Putamen (tissue), 1 donor: ENCODE measurements around the gene MIPEP.
"Not testable (repeated sequence)": the region's sequence is repeated elsewhere in the genome, so short reads cannot be mapped to it uniquely, and the experiment has no call there.

Experiments
- DNase-seq: peaks from one replicate; pipeline ENCODE4 v3.0.0-alpha.2; 2016; ENCODE audit warnings: low spot score

MIPEP gene

DNA sequence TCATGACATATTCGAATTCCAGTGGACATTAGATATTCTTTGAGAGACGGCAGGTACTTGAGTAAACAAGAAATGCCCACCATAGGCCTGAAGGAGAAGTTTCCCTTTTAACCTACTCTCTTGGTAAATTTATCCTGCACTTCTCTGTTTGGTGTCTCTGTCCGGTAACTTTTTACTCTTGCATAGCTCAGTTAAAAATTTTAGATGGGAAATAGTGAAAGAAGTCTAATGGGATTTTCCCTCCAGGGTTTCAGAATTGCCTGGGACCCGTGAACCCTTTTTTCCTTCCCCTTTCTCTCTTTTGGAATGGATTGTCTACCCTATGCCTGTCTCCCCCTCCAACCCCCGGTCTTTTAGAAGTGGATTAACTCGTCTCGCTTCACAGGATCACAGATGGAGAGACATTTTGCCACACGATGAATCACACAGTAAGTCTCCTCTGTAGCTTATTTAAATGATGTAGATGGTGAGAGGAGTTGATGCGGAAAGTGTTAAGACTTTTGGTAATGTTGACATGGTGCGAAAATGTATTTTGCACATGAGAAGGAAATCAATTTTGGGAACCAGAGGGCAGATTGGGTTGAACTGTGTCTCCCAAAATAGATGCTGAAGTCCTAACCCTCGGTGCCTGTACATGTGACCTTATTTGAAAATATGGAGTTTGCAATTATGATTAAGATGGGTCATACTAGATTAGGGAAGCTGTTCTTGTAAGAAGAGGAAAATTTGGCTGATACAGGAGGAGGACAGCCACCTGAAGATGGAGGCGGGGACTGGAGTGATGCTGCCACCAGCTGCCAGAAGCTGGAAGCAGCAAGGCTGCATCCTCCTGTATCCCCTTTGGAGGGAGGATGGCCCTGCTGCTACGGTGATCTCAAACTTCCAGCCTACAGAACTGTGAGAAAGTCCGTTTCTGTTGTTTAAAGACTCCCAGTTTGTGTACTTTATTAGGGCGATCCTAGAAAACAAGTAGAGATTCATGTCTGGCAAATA lies 711 bp upstream of the MIPEP start:
- DNase-seq = peak; percentile 34

DNA sequence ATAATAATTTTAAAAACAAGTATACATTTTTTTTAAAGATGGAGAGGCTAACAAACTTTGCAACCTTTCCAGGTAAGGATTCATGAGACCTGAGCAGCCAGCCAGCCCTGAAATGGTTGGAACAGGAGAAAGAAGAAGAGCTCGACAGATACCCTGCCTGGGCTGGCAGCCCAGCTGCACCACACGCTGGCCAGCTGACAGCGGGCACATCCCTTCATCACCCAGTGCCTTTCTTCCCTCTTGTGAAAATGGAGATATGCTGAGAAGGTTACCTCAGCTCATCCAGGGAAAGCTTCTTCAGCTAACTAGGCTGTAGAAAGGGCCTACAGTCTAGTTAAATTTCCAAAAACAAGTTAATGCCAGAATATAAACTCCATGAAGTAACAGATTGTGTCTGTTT lies 4.8 kb downstream of the MIPEP start:
- not testable (repeated sequence) for DNase-seq

DNA sequence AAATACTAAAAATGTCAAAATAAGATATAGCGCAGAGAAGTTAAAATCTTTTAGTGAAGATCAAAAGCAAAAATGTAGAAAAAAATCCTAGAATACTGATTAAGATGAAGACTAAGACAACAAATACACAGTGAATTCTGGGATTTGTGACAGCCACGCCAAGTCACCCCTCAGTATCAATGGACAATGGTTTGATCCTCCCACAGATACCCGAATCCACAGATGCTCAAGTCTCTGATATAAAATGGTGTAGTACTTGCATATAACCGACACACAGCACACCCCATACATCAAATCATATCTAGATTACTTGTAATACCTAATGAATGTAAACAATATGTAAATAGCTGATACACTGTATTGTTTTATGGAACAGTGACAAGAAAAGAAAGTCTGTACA lies 5.9 kb downstream of the MIPEP start:
- peak; percentile 55 for DNase-seq

GRCh38 chr13:23881402-23881800 lies 7.8 kb downstream of the MIPEP start:
- DNase-seq = not testable (repeated sequence)

- DNase-seq = not testable (repeated sequence)
Measured at GRCh38 chr13:23880493-23881401, 8.5 kb downstream of the MIPEP start.

DNA sequence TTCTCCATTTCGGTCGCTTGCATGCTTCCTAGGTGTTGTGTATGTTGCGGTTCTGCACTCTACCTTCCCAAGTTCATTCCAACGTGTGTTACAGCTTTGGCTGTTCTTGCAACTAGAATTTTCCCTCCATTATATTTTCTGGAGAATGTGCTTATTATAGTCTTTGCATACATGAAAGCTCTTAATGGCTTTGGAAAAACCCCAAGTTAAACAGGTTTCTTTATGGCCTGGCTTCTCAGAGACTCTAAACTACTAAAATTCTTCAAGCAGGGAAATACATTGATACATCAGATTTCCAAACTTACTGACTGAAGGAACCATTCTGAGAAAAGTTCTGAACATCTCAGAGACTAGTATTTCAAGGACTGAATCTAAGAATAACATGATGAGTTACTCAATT lies 11.9 kb downstream of the MIPEP start:
- no peak for DNase-seq

- no peak for DNase-seq
Measured at GRCh38 chr13:23876265-23876664, 12.9 kb downstream of the MIPEP start.

DNA sequence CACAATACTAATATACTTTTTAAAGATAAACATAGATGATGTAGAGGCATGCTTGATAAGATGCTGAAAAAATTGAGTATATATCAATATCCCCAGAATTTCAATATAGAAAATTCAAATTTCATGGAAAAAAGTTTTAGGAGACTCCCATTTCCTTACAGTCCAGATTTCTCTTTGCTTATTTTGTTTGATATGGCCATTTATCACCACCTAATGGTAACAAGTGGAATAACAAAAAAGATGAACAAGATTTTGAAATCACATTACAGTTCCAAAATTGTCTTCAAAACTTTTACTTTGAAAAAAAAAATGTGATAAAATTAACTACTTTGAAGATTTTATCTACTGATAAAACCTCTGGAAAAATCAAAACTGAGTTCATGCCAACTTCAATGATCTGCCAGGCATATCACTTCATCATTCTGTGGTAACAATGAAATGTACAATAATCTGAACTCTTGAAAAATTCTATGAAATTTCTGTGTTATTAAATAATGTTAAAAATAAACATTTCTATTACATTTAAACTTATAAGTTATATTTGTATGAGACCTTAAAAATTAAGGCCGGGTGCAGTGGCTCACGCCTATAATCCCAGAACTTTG lies 17.5 kb downstream of the MIPEP start:
- DNase-seq = no peak

- DNase-seq = no peak
Measured at GRCh38 chr13:23870356-23871140, 18.7 kb downstream of the MIPEP start.

DNA sequence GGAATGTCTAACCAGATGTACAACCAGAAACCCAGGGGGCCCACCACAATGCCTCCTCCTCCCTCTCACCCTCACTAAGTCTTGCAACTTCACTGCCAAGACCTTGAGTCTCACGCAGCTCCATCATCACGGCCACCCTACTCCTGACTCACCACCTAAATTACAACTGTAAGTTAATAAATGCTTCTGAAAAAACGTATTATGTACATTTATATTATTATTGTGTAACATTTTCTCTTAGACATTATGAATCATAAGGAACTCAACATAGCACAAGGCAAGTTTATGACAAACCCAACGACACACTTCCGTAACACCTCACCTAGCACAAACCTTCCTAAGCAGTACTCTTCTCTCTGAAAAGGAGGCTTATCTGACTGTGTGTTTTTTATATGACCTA lies 20.7 kb downstream of the MIPEP start:
- DNase-seq = no peak

GRCh38 chr13:23867027-23867491 lies 22.1 kb downstream of the MIPEP start:
- DNase-seq = no peak

DNA sequence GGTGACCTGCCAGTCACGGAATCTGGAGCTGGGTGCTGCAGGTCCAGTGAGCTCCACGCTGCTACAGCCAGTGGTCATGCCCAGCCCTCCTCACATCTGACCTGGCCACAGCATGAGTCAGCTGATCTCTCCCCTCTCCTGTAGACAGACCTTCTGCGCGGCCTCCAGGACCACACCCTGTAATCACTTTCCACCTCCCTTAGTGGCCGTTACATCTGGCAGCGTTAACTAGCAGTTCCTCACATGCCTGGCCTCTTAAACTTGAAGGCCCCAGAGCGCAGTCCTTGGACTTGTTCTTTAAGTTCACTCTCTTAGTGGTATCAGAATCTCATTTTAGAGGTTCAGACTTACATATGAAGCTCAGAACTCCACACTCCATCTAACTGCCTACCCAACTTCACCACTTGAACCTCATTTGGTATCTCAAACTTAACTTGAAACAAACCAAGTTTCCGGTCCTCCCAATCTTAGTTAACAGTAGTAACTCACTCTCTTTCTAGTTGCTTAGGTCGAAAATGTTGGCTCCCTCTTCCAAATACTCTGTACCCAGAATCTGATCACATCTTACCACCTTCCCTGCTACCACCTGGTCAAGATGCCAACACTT lies 22.7 kb downstream of the MIPEP start:
- no peak for DNase-seq

DNA sequence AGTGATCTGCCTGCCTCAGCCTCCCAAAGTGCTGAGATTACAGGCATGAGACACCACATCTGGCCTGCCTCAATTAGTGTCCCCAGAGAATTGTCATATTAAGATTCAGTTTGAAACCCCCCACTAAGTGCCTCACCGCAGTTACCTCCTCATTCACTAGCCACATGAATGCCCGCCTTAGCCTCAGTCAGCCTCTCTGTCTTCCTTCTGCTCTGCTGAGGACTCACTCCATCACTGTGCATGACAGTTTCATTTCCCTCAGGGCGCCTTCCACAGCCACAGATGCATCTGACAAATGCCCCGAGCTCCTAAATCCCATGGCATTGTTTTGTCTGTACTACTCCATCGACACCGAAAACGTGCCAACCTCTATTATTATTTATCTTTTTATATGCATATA lies 23.3 kb downstream of the MIPEP start:
- DNase-seq = no peak

- no peak for DNase-seq
Measured at GRCh38 chr13:23865026-23865425, 24.2 kb downstream of the MIPEP start.

DNA sequence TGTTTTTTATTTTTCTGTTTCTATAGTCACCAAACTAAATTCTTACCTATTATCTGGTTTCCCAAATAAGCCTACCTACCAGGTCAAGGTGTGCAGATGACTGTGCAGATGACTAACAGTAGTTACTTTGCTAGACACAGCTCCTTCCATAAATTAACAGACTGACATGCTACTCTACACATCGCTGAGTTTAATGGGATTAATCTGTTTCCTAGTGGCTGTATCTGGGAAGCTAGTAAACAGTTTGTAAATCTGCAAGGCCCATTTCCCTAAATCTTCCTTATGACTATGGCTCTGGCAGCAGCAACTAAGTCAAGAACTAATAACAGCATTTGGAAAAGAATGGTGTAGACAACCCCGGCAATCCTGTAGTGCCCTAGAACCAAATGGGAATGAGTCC lies 27.9 kb downstream of the MIPEP start:
- DNase-seq = no peak

DNA sequence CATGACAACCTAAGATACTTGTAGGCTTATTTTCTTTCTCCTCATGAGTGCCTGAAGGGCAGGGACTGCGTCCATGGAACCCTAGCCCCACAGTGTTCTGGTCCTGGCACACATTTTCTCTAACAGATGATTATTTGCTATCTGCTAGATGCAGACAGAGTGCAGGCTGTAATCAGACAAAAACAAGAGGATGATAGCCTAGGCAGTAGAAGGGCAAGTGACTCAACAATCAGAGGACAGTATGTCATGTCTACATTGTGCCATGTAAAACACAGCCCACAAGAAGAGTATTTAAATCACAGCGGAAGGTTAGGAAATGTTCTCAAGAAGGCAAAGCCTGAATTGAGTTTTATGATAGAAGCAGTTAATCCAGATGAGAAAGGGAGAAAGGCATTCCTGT lies 29.3 kb downstream of the MIPEP start:
- DNase-seq = no peak

DNA sequence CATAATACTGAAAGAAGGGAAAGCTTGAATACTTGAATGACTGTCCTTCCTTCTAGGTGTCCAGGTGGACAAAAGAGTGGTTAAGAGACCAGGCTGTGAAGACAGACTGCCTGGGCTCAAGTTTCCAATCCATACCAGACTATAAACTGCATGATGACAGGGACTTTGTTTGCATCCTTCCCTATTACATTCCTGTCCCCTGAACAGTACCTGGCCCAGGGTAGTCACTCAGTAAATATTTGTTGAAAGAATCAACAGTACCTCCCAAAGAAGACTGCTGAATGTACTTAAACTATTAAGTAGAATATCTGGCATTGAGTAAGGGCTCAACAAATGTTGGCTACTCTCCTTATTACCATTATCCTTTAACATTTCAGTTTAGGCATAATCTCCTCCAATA lies 29.7 kb downstream of the MIPEP start:
- DNase-seq = no peak

- no peak for DNase-seq
Measured at GRCh38 chr13:23858546-23858945, 30.7 kb downstream of the MIPEP start.

DNA sequence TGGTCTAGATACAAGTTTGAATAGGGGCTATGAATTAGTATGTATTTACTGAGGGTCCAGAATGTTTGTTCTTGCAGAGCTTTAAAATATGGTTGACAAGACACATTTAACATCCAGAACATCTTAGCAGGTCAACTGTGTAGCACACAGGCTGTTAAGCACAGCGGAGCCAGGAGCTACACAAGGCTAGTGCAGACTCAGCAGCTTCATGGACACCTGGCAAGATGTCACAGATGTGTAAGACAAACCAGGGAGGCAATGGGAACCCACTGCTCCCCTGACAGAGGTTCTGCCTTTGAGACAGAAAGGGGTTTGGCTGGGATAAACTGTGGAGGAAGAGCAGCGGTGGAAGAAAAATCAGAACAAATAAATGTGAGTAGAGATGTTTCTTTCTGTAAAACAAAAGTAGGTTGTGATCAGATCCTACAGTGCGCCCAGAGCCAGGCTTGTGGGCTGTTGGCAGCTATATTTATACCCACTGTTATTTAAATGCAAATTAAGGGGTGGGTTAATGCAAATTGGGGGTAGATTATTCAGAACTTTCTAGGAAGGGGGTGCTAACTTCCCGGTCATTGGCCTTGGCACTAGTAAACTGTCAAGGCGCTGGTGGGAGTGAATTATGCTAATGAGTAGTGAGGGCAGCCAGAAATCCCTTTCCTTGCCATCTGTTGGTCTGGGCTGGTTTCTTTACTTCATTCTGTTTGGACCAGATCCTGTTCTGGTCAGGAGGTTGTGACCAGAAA lies 33.0 kb downstream of the MIPEP start:
- DNase-seq = peak; percentile 44

DNA sequence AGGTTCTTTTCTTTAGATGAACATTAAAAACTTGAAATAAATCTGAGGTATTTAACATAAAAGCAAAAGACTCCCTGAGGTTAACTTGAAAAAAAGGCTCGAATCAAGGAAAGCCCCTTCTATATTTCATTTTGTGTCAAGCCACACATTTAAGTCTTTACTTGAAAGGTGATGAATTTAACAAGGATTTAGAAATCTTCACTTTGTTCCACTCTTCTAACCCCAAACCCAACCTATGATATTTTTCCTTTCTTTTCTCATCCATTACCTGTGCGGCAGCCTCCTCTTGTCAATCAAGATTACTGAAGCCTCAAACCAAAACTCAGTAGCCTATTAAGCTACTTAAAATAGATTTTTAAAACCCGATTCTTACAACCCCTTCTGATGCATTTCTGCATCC lies 33.8 kb downstream of the MIPEP start:
- DNase-seq = no peak
